ENCODE measurements around the gene SYT13. TPM values are rescaled to one million over a fixed set of nuclear protein-coding genes. Genes with fewer than 3 reads are reported as not detected.

The SYT13 gene
- total RNA-seq, 1 experiment from 2014 or later = 4.3 TPM

DNA sequence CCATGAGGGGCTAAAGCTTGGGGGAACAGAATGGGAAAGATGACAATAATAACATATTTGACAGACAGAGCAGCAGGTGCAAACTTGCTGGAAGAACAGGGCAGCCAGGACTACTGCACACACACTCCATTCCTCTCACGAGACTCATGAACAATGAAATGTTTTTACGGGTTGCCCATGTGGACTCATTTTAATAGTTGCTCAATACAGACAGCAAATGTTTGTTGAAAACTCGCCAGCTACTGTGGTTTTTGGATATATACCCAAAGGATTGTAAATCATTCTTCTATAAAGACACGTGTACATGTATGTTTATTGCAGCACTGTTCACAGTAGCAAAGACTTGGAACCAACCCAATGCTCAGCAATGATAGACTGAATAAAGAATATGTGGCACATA, 10.3 kb downstream of the SYT13 start:
- no peak overlapping the region for H3K9ac ChIP-seq (ENCODE audit: extremely low read depth, insufficient read length, low read length)
- no peak overlapping the region for H3T11ph ChIP-seq (ENCODE audit: low read length)
- no peak overlapping the region for H3K56ac ChIP-seq (ENCODE audit: insufficient read length, low read depth, low read length)
- H3K14ac ChIP-seq (ENCODE audit: insufficient read depth, low read length) = no peak overlapping the region
- H3K36me3 Mint-ChIP-seq (ENCODE audit: insufficient read depth in 1 of 3, low read depth in 3 of 3) = peaks cover 6 to 14% (median 11%) of the 10 kb centered on the region in 3 experiments; a peak in 6 of 7 replicates
- H4K91ac ChIP-seq (ENCODE audit: insufficient read length, low read depth, low read length) = no peak overlapping the region
- H2AFZ ChIP-seq (ENCODE audit: low read length) = no peak overlapping the region
- no peak overlapping the region for H2AK5ac ChIP-seq (ENCODE audit: insufficient read length, low read length)
- no peaks in the 10 kb centered on the region for H3K79me1 ChIP-seq (ENCODE audit: insufficient read depth, low read depth, low read length, poor library complexity, severe bottlenecking)
- H3K4ac ChIP-seq (ENCODE audit: low read depth, low read length) = no peak overlapping the region
- TF ChIP-seq, protein P1, sequence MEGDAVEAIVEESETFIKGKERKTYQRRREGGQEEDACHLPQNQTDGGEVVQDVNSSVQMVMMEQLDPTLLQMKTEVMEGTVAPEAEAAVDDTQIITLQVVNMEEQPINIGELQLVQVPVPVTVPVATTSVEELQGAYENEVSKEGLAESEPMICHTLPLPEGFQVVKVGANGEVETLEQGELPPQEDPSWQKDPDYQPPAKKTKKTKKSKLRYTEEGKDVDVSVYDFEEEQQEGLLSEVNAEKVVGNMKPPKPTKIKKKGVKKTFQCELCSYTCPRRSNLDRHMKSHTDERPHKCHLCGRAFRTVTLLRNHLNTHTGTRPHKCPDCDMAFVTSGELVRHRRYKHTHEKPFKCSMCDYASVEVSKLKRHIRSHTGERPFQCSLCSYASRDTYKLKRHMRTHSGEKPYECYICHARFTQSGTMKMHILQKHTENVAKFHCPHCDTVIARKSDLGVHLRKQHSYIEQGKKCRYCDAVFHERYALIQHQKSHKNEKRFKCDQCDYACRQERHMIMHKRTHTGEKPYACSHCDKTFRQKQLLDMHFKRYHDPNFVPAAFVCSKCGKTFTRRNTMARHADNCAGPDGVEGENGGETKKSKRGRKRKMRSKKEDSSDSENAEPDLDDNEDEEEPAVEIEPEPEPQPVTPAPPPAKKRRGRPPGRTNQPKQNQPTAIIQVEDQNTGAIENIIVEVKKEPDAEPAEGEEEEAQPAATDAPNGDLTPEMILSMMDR (conservative IDR thresholded peaks at IDR 0.05) = no peak
- no peak overlapping the region for H2BK12ac ChIP-seq (ENCODE audit: insufficient read length, low read depth, low read length)
- H2BK20ac ChIP-seq (ENCODE audit: low read depth, low read length, poor library complexity, severe bottlenecking) = no peak overlapping the region
- WGBS (ENCODE audit: extremely low coverage, insufficient read length, low lambda C conversion rate) = no CpG with 5 or more reads among the region's 4 CpGs
- H3K4me2 ChIP-seq (ENCODE audit: insufficient read depth, insufficient read length, low read length) = no peak overlapping the region
- no peak overlapping the region for H3K18ac ChIP-seq (ENCODE audit: insufficient read length, low read depth, low read length)
- no peak overlapping the region for H2BK5ac ChIP-seq (ENCODE audit: insufficient read length, low read length)
- no peaks in the 10 kb centered on the region; the same call in 1 of the 2 replicates for H3K4me1 ChIP-seq (ENCODE audit: insufficient read depth, low read length)
- H3K27ac Mint-ChIP-seq = no peak overlapping the region
- H3K9me3 Mint-ChIP-seq = peaks cover 11 to 13% of the 10 kb centered on the region in 2 experiments
- H4K8ac ChIP-seq (replicated peaks; ENCODE audit: insufficient read length, low read depth, low read length) = no peak overlapping the region
- no peaks in the 10 kb centered on the region for H4K20me1 ChIP-seq (ENCODE audit: control insufficient read depth, insufficient read depth, insufficient read length)
- H3K23me2 ChIP-seq (ENCODE audit: insufficient read length, low read depth, low read length, poor library complexity, severe bottlenecking) = no peaks in the 10 kb centered on the region
- no peak overlapping the region for H4K5ac ChIP-seq (ENCODE audit: insufficient read length, low read depth, low read length)
- H3K23ac ChIP-seq (ENCODE audit: insufficient read length, low read depth, low read length) = no peak overlapping the region
- no peak overlapping the region for H2BK15ac ChIP-seq (ENCODE audit: low read depth, low read length)
- H3K4me1 Mint-ChIP-seq = peaks cover 0 to 11% of the 10 kb centered on the region in 2 experiments; a peak in 2 of 4 replicates
- no peak overlapping the region for H3K4me3 Mint-ChIP-seq
- no peaks in the 10 kb centered on the region for H3K79me2 ChIP-seq (ENCODE audit: insufficient read depth, low read length)
- no peaks in the 10 kb centered on the region for H3K27me3 ChIP-seq (ENCODE audit: insufficient read depth, low read length)
- no peak for DNase-seq
- no peak overlapping the region for H2BK120ac ChIP-seq (ENCODE audit: low read depth, low read length, poor library complexity, severe bottlenecking)
- H3K27me3 Mint-ChIP-seq (ENCODE audit: low read depth) = peaks cover 14% of the 10 kb centered on the region
- no peak overlapping the region for H3K27ac ChIP-seq (ENCODE audit: insufficient read length, low read depth, low read length)
- peaks cover 5% of the 10 kb centered on the region for H3K9me3 ChIP-seq (ENCODE audit: control insufficient read depth, low read depth, low read length)
